Measurements from ENCODE around the gene PIP5KL1. TPM values are rescaled to one million over a fixed set of nuclear protein-coding genes. Genes with fewer than 3 reads are reported as not detected.

Gene PIP5KL1
- total and polyA plus RNA-seq, 2 donors (not counting 3 experiments of a cell fraction or from before 2014, with no cell fraction given): 1.5 to 2.9 TPM

- Histone ChIP-seq H3K9ac (replicated peaks; ENCODE audit: extremely low read depth, insufficient read depth, low read length) (peak overlapping the region; percentile 36), H2AFZ (ENCODE audit: low read depth, low read length) (peak overlapping the region; percentile 90), H3K4me3 (replicated peaks in 1 of 3; ENCODE audit: insufficient read depth in 1 of 3, low read depth in 1 of 3, low read length in 3 of 3) (peak overlapping the region in 2 of 3 experiments; percentile 36 to 44), H3K9me1 (replicated peaks; ENCODE audit: control insufficient read depth, extremely low read depth, insufficient read depth, low read length) (no peaks in the 10 kb centered on the region), H3K27me3 (ENCODE audit: control insufficient read depth in 2 of 2, insufficient read depth in 2 of 2, low read length in 2 of 2) (no peaks in the 10 kb centered on the region), H3K4me2 (ENCODE audit: insufficient read depth, low read length) (peak overlapping the region; percentile 76), H3K4me1 (ENCODE audit: control insufficient read depth, extremely low read depth, insufficient read depth, low read length) (peaks cover 22% of the 10 kb centered on the region), H3K9me3 (replicated peaks; ENCODE audit: control insufficient read depth, insufficient read depth, low read length) (no peaks in the 10 kb centered on the region), H3K36me3 (ENCODE audit: control insufficient read depth in 2 of 2, extremely low read depth in 1 of 2, insufficient read depth in 2 of 2, low read length in 2 of 2) (peaks cover 0 to under 1% of the 10 kb centered on the region in 2 experiments), H3K79me2 (ENCODE audit: control insufficient read depth, insufficient read depth, low read length) (peaks cover 18% of the 10 kb centered on the region), H4K20me1 (replicated peaks; ENCODE audit: control insufficient read depth, extremely low read depth, insufficient read depth, low read length) (no peaks in the 10 kb centered on the region), H3K27ac (ENCODE audit: insufficient read depth, low read depth, low read length) (peak overlapping the region; percentile 31)
- POLR2A ChIA-PET: no interaction called here
- dilution Hi-C loops (cut with MboI; ENCODE audit: extremely low pct_ligation_motif_present, low sequenced_read_pairs): no loop called here
- BruUV-seq (replicated peaks): no TSS peak
- intact Hi-C loops (cut with micrococcal nuclease): no loop called here
- TF ChIP-seq CTCF (IDR thresholded peaks at IDR 0.05; ENCODE audit: extremely low read depth in 1 of 2, insufficient read depth in 1 of 2, low read depth in 1 of 2, low read length in 2 of 2): no peak
- no peak for TF ChIP-seq GATA2 (IDR thresholded peaks at IDR 0.05; ENCODE audit: insufficient read depth, insufficient read length, low read depth, low read length)
- no peak for TF ChIP-seq POLR2A (IDR thresholded peaks at IDR 0.05; ENCODE audit: low read depth, low read length)
- TF ChIP-seq POLR2AphosphoS5 (IDR thresholded peaks at IDR 0.05; ENCODE audit: insufficient read depth, low read depth, low read length): no peak
- TF ChIP-seq MAX (IDR thresholded peaks at IDR 0.05; ENCODE audit: insufficient read depth, insufficient read length): no peak
- TF ChIP-seq JUN (IDR thresholded peaks at IDR 0.05; ENCODE audit: borderline replicate concordance, insufficient read depth, insufficient read length, low read depth): no peak
- TF ChIP-seq MYC (IDR thresholded peaks at IDR 0.05; ENCODE audit: low read depth, low read length): no peak
- no peak for TF ChIP-seq FOS (IDR thresholded peaks at IDR 0.05; ENCODE audit: borderline replicate concordance, insufficient read depth, low read length)
- CTCF ChIA-PET: interaction anchor here (1.8 kb wide), 1 partner anchor 43 kb away, joined by 5 read pairs; no protein-coding TSS in a partner anchor
- DNase-seq (ENCODE audit: low read depth, low spot score): no peak
- no peak for FAIRE-seq
Observed at GRCh38 chr9:127878001-127878651, 52.5 kb downstream of the PIP5KL1 start.

All from endothelial cell of umbilical vein (primary cell).